Fibroblast of skin of scalp (primary cell): ENCODE data around the gene MAST4.

Source experiments
- DNase-seq: peaks from one replicate; pipeline ENCODE4 v3.0.0-alpha.2; 2013

MAST4 gene

GRCh38 chr5:67051164-67051563 is 455.0 kb downstream of the MAST4 start:
- DNase-seq = no peak

DNA sequence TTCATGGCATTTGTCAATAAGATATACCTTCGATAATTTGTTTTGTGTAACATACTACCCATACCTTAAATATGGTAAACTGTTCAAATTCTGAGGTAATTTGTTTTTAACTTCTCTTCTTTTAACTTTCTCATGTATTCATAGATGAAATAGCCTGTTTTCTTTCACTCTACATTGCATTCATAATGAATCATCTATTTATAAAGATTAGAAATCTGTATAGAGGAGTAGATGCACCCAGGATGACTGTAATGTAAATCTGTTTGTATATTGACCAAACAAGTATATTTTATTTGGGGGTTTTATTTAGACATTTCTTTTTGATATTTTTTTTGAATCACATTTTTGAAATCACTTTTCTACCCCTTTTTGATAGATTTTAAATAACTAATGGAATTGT is 455.8 kb downstream of the MAST4 start:
- no peak for DNase-seq

GRCh38 chr5:67053229-67053628 is 457.0 kb downstream of the MAST4 start:
- DNase-seq = no peak

DNA sequence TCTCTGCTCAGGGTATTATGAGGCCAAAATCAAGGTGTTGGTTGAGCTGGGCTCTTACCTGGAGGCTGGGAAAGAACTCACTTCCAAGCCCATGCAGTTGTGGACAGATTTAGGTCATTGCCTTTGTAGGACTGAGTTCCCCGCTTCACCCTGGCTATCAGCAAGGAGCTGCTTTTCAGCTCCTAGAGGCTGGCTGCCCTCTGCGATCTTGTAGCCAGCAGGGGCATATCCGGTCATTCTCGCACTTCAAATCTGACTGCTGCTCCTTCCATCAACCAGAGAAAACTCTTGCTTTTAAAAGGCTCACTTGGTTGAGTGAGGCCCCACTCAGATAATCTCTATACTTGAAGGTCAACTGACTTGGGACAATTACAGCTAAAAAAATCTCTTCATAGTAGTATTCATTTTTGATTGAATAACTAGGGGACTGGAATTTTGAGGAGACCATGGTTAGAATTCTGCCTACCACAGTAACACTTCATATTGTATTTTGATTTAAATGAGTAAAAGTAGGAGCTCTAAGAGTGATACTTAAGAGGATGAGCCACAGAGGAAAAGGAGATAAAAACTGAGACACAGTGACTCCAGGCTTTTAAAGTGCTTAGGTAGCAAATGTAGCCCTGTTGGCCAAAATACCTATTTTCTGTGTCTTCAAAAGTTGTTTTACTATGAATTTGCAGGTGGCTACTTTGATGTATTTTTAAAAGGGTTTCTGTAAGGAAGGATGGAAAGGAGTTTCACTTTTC is 463.0 kb downstream of the MAST4 start:
- DNase-seq = no peak

GRCh38 chr5:67059744-67060490 is 463.7 kb downstream of the MAST4 start:
- DNase-seq = peak; percentile 66

DNA sequence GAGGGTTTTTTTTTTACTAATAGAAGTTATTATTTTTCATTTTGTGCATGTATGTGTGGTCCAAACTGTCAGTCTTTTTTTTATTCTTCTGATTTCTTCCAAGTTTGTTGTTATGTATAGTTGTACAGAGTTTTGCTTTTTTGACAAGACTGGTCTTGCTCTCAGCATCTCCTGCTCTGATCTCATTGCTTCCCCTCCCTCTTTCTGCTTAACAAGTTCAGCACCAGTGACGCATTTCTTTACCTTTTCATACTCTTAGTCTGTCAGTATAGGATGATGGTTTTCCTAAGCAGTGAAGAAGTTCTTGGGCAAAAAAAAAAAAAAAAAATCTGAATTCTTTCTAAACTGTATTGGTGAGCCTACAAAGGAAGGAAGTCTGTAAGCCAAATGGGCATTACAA is 465.3 kb downstream of the MAST4 start:
- no peak for DNase-seq

GRCh38 chr5:67063055-67063454 is 466.9 kb downstream of the MAST4 start:
- no peak for DNase-seq

GRCh38 chr5:67063791-67064190 is 467.6 kb downstream of the MAST4 start:
- no peak for DNase-seq

DNA sequence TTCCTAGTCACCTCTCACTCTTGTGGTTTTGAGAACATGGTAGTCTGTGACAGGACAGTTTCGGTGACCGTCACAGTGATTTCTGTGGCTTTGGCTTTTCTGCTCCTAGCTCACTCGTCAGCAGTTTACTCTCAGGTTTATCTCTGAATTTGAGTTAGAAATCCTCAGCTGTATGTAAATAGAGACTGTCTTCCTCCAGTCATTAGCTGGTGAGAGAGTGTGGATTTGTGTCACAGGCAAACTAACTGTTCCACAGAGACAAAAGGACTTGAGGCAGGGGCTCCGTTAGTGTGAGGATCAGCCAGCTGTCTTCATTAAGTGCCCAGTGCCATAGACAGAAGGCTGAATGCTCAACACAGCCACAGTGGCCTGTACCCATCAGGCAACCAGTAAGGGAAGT is 469.0 kb downstream of the MAST4 start:
- no peak for DNase-seq

DNA sequence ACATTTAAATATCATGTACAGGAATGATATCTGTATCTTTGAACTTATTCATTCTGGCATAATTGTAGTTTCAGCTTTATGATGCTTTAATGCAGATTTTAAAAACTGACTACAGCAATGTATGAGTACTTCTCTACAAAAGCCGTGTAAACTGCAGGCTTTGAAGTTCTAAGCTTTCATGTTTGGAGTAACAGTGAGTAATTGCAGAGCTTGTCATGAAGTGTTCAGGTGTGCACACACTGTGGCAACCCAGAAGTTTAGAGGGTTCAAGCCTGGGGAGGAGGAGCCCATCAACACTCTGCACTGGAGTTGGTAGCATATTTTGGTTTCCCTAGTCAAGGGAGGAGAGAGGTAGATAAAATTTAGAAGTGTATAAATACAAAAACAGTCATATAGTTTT is 469.5 kb downstream of the MAST4 start:
- DNase-seq = no peak

GRCh38 chr5:67066815-67067214 is 470.6 kb downstream of the MAST4 start:
- no peak for DNase-seq

- DNase-seq = no peak
These were observed 477.0 kb downstream of the MAST4 start for GRCh38 chr5:67073045-67073680.

- no peak for DNase-seq
These were observed 481.1 kb downstream of the MAST4 start for GRCh38 chr5:67077296-67077695.

DNA sequence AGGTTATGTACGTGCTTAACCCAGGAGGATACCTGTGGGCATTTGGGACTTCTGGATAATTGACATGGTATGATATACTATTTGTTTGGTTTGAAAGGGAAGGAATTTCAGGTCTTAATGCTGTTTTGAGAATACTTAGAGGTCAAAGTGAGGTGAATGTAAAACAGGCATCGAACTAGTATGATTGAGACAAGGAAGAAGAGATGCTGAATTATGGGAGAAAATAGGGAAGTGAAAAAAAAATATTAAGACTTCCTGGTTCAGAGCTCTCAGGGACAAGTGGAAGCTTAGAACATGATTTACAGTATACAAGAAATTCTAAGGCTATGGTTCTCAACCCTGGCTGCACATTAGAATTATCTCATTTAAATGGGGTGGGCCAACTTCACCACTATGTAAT is 485.1 kb downstream of the MAST4 start:
- no peak for DNase-seq

DNA sequence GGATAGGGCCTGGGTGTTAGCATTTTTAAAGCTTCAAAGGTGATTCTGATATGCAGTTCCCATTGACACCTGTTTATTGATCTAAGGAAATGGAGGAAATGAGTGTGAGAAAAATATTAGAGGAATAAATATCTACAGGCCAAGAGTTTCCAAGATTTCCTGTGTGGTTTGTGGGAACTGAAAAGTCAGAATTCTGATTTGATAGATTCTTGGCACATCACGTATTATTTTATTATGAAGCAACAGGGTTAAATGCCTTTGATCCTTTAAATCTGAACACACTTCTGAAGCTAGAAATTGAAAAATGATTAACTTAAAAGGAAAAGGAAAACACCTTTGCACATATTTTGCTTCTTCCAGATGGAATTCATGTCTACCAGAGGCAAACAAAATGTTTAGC is 486.7 kb downstream of the MAST4 start:
- DNase-seq = no peak

DNA sequence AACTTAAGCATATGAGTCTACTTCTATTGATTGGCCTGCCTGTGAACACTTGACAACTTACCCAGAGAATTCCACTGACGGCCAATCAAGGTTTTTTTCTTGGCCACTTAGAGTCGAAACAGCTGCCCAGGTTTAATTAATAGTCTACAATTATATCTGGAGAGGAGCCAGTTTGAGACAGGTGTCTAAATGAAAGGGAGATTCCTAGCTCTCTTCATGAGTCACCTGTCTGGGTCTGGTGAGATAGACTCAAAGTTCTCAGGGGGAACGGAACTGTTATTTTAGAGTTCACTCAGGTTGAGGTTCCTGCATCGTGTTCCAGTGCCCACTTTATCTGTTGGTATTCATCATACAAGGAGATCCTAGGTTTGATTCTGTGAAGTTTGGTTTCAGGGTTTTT is 489.4 kb downstream of the MAST4 start:
- DNase-seq = no peak

DNA sequence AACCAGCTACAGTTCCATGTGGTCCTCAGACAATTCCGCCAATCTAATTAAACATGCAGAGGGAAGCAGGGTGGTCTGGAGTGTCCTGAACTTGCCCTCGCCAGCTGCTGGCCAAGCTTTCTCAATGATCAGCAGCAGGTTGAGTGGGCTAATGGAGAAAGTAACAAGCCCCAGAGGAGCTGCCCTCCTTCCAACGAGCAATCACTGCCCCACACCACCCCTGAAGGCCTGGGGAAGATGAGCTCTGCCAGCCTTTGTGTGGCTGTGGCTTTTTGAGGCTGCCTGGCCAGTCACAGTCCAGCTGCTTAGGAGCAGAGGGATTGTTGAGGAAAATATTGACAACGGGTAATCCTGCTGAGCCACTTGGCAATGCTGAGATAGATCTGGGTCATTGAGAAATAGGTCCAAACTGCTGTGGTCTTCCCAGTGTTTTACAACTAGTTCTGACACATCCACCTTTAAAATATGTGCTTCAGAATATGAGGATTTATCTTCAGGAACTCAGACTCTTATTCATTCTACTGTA is 493.1 kb downstream of the MAST4 start:
- DNase-seq = no peak

DNA sequence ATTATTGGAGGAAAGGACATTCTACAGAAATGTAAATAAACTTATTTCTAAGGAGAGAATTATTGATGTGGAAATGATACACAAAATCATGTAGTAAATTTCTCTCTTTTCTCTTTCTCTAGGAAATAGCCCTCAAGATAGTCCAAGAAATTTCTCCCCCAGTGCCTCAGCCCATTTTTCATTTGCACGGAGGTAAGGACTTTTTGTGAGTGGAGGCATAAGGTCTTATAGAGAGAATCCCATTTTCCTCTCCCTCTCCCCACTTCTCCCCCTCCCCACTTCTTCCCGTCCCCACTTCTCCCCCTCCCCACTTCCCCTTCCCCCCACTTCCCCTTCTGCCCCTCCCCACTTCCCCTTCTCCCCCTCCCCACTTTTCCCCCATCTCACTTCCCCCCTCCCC is 493.8 kb downstream of the MAST4 start:
- no peak for DNase-seq

DNA sequence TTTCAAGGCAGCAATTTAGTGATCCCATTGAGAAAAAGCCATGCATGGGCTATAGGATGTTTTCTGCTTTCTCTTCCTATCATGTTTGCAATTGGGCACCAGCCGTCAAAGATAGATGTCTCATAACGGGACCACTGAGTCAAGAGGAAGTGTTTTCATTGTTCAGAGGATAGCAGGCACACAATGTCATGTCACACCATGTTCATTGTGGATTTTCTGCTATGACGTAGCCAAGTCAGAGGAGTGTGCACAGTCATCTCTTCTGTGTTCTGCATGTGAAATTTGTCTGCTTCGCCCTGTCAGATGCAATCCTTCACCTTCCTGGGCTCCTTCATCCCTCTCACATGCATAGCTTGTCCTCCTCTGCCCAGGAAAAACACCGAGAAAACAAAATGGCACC is 494.4 kb downstream of the MAST4 start:
- DNase-seq = no peak

DNA sequence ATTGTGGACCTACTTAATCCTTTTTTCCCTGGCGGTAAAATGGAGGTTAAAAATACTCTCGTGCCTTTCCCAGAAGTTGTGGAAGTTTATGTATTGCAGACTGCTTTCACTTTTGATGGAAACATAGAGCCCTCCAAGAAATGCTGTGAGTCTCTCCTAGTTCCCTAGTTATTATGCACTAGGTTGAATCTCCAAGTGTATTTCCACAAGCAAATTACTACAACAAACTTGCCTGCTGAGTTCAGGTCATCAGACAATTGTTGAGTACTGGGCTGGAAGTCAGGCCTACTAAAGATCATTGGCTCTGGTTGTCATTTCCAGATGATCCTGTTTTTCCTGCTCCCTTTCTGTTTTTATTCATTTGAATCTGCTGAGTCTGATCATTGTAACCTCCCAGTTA is 496.3 kb downstream of the MAST4 start:
- DNase-seq = no peak

DNA sequence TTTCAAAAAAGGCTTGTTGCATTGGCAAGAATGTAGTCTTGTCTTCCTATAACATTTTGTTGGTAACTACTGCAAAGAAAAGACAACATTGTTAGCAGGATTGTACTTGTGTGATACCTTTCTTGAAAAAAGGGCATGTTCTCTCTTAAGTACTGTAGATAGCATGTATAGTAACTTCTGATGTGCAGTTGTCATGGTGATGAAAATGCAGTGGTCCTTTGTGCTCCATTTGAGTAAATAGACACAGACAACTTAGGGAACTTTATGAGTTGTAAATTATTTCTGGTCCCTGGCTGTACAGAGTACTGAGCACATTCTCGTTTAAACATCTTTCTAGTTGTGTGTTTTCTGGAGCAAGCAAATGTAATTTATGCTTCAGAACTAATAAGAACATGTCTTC is 497.1 kb downstream of the MAST4 start:
- no peak for DNase-seq

DNA sequence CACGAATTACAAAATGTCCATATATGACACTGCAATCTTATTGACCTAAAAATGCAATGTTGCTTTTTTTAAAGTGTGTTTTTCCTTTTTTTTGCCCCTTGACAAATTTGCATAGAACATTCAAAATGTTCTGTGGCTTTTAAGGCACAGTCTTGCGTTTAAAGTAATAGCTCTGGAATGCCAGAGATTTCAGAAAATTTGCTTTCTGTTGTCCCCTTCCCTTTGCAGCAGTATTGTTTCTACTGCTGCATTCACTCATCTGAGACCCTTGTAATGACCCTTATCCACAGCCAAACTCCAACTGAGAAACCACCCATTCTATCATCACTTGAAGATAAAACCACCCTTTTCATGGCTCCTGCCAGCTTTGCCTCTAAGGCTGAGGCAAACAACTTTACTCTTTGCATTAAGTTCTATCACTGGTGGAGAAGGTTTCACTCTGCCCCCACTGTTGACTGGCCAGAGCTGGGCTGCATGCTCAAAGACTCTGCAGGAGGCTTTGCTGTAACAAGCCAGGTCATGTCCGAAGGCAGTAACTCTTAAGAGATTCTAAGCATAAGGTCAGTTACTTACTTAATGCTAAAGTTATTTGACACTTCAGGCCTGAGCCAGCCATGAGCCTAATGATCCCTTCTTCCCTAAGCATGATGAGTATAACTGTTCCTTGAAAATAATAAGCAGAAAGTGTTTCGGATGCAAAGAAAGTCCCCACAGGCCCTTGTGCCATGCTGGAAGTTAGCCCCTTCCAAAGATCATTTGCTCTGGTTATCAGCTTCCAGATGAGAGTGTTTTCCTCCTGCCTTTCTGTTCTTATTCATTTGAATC is 498.5 kb downstream of the MAST4 start:
- DNase-seq = peak; percentile 54
